ENCODE results near the gene MAP4K5. TPM values are rescaled to one million over a fixed set of nuclear protein-coding genes. Genes with fewer than 3 reads are reported as not detected.

MAP4K5 gene
- polyA plus RNA-seq, 2 donors = 15.4 to 20.3 TPM

DNA sequence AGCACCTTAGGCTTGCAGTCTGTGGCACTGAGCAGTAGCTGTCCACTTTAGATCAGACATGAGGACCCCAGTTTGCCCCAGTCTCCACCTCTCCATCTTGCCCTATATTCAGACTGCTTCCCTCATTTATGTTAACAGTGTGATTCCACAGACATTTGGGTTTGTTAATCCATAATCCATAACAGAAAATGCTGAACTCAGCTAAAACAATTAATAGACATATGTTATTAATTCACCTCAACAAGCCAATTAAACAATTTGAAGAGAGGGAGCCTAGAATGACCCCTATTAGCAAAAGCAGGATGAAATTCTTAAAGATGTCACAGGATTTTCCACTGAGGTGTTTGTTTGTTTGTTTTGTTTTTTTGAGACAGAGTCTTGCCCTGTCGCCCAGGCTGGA lies 144.8 kb downstream of the MAP4K5 start:
- Histone ChIP-seq H3K27ac (ENCODE audit: low read depth in 2 of 2, low read length in 1 of 2) (no peak overlapping the region), H3K36me3 (ENCODE audit: control insufficient read depth in 2 of 2, insufficient read depth in 2 of 2, low read length in 1 of 2) (no peaks in the 10 kb centered on the region), H3K4me1 (ENCODE audit: control insufficient read depth in 2 of 2, insufficient read depth in 2 of 2, low read length in 1 of 2) (peaks cover 0 to 2% of the 10 kb centered on the region in 2 donors), H3K9me3 (ENCODE audit: control insufficient read depth in 2 of 2, insufficient read depth in 1 of 2, low read depth in 1 of 2, low read length in 1 of 2) (no peaks in the 10 kb centered on the region), H3K4me3 (ENCODE audit: low read depth in 1 of 2, low read length in 2 of 2) (no peak overlapping the region), H3K27me3 (ENCODE audit: control insufficient read depth in 1 of 2, insufficient read depth in 2 of 2, low read length in 2 of 2) (no peaks in the 10 kb centered on the region)
- WGBS, 2 donors = 94 to 100% methylated on average over 1 of the region's 1 CpG

DNA sequence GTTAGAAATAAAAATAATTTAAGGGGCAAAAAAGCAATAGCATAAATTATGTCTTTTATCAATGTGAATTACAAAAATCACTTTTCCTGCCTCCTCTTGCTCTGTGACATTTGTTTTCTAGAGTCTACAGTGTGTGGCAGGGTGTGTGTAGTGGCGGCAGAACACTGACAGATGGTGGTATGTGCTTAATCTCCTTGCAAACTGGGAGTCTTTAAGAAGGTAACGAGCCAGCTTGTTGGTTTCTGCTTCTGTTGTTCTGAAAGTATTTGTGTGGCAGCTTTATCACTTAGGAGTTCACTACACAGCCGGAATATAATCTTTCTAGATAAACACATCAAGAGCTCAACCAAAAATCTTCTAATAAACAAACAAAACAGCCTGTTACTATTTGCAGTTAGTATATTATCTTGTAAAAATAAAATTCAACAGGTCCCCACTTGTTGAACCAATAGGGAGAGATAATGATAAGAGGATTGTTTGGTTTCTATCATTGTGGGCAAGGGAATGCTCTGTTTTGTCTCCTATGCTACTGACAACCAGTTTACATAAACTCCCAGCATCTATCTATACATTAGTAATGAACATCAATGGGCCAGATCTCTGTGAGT lies 148.6 kb downstream of the MAP4K5 start:
- Histone ChIP-seq H3K4me1 (ENCODE audit: control insufficient read depth in 2 of 2, insufficient read depth in 2 of 2, low read length in 1 of 2) (no peaks in the 10 kb centered on the region), H3K27ac (ENCODE audit: low read depth in 2 of 2, low read length in 1 of 2) (no peak overlapping the region)
- 57 to 70% methylated on average over 3 of the region's 3 CpGs for WGBS, 2 donors

DNA sequence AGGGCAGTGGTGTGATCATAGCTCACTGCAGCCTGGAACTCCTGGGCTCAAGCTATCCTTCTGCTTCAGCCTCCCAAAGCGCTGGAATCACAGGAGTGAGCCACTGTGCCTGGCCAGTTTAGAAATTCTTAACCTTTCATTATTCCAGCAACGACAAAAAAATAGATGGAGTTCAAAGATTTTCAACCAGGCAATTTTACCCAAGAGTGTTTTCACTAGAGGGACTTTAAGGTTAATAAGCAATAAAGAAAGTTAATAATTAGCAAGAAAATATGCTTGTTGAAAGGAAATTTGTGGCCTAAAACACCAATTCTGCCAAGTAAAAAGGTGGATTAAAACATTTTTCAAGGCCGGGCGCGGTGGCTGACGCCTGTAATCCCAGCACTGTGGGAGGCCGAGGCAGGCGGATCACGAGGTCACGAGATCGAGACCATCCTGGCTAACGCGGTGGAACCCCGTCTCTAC lies 150.5 kb downstream of the MAP4K5 start:
- Histone ChIP-seq H3K4me3 (ENCODE audit: low read depth in 1 of 2, low read length in 2 of 2) (no peak overlapping the region), H3K9me3 (ENCODE audit: control insufficient read depth in 2 of 2, insufficient read depth in 1 of 2, low read depth in 1 of 2, low read length in 1 of 2) (no peaks in the 10 kb centered on the region), H3K4me1 (ENCODE audit: control insufficient read depth in 2 of 2, insufficient read depth in 2 of 2, low read length in 1 of 2) (no peaks in the 10 kb centered on the region), H3K27ac (ENCODE audit: low read depth in 2 of 2, low read length in 1 of 2) (no peak overlapping the region), H3K36me3 (ENCODE audit: control insufficient read depth in 2 of 2, insufficient read depth in 2 of 2, low read length in 1 of 2) (no peaks in the 10 kb centered on the region), H3K27me3 (ENCODE audit: control insufficient read depth in 1 of 2, insufficient read depth in 2 of 2, low read length in 2 of 2) (no peaks in the 10 kb centered on the region)
- WGBS, 2 donors = 85 to 94% methylated on average over 14 of the region's 14 CpGs

More for the DNA sequence above, 148.6 kb downstream of the MAP4K5 start:
- H3K36me3 ChIP-seq (ENCODE audit: control insufficient read depth in 2 of 2, insufficient read depth in 2 of 2, low read length in 1 of 2) = no peaks in the 10 kb centered on the region
- no peaks in the 10 kb centered on the region for H3K9me3 ChIP-seq (ENCODE audit: control insufficient read depth in 2 of 2, insufficient read depth in 1 of 2, low read depth in 1 of 2, low read length in 1 of 2)
- no peak overlapping the region for H3K4me3 ChIP-seq (ENCODE audit: low read depth in 1 of 2, low read length in 2 of 2)
- no peaks in the 10 kb centered on the region for H3K27me3 ChIP-seq (ENCODE audit: control insufficient read depth in 1 of 2, insufficient read depth in 2 of 2, low read length in 2 of 2)

DNA sequence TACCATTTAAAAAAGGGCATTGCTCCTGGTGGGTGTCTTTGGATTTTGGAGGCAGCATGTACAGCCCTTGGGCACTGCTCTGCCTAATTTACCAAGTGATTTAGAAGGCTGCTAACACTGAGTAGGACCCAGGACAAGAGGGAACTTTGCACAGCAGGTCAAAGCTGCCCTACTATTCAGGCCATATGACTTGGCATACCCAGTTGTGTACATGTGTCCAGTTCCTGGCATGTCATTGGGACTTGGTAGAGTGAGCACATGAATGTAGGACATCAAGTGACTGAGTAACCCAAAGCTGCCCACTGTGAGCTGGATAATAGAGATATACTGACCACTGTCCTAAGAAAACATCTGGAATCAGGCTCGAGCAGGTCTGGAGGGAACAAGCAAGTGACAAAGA lies 151.4 kb downstream of the MAP4K5 start:
- Histone ChIP-seq H3K27me3 (ENCODE audit: control insufficient read depth in 1 of 2, insufficient read depth in 2 of 2, low read length in 2 of 2) (no peaks in the 10 kb centered on the region), H3K4me1 (ENCODE audit: control insufficient read depth in 2 of 2, insufficient read depth in 2 of 2, low read length in 1 of 2) (no peaks in the 10 kb centered on the region), H3K9me3 (ENCODE audit: control insufficient read depth in 2 of 2, insufficient read depth in 1 of 2, low read depth in 1 of 2, low read length in 1 of 2) (no peaks in the 10 kb centered on the region), H3K27ac (ENCODE audit: low read depth in 2 of 2, low read length in 1 of 2) (no peak overlapping the region), H3K36me3 (ENCODE audit: control insufficient read depth in 2 of 2, insufficient read depth in 2 of 2, low read length in 1 of 2) (no peaks in the 10 kb centered on the region), H3K4me3 (ENCODE audit: low read depth in 1 of 2, low read length in 2 of 2) (no peak overlapping the region)
- 95 to 96% methylated on average over 1 of the region's 1 CpG for WGBS, 2 donors

DNA sequence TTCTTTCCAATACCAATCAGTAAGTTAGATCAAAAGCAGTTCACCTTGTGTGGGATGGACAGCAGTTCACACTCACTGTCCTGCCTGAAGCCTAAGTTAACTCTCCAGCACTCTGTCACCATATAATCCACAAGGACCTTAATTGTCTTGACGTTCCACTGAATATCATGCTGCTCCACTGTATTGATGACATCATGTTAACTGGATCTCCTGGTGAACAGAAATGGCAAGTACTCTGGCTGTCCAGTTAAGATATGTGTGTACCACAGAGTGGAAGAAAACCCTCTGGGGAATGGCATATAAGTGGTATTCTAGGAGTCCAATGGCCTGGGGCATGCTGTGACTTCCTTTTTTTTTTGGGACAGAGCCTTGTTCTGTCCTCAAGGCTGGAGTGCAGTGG lies 151.9 kb downstream of the MAP4K5 start:
- Histone ChIP-seq H3K27me3 (ENCODE audit: control insufficient read depth in 1 of 2, insufficient read depth in 2 of 2, low read length in 2 of 2) (no peaks in the 10 kb centered on the region), H3K36me3 (ENCODE audit: control insufficient read depth in 2 of 2, insufficient read depth in 2 of 2, low read length in 1 of 2) (no peaks in the 10 kb centered on the region), H3K4me1 (ENCODE audit: control insufficient read depth in 2 of 2, insufficient read depth in 2 of 2, low read length in 1 of 2) (no peaks in the 10 kb centered on the region), H3K4me3 (ENCODE audit: low read depth in 1 of 2, low read length in 2 of 2) (no peak overlapping the region), H3K9me3 (ENCODE audit: control insufficient read depth in 2 of 2, insufficient read depth in 1 of 2, low read depth in 1 of 2, low read length in 1 of 2) (no peaks in the 10 kb centered on the region), H3K27ac (ENCODE audit: low read depth in 2 of 2, low read length in 1 of 2) (no peak overlapping the region)
- 93 to 98% methylated on average over 1 of the region's 1 CpG for WGBS, 2 donors

DNA sequence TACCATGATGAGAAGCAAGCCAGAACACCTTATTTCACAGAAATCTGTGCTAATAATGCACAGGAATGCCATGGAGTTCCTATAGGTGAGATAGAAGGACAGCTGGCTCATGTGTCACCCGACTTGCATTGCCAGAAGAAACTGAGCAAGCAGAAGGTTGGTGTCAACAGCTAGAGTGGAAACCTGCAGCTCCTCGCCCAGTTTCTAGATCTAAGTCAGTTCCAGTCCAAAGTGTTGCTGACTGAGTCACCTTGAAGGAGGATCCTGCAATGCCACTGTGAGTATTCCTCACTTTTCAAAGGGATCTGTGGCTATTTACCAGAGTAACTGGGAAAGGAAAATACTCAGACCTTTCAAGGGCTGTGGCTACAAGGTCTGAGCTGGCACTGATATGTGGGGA lies 152.8 kb downstream of the MAP4K5 start:
- H3K4me3 ChIP-seq (ENCODE audit: low read depth in 1 of 2, low read length in 2 of 2) = no peak overlapping the region
- peak overlapping the region in 1 of 2 donors; percentile 30 for H3K27ac ChIP-seq (ENCODE audit: low read depth in 2 of 2, low read length in 1 of 2)
- no peaks in the 10 kb centered on the region for H3K36me3 ChIP-seq (ENCODE audit: control insufficient read depth in 2 of 2, insufficient read depth in 2 of 2, low read length in 1 of 2)
- WGBS, 2 donors = 82 to 83% methylated on average over 2 of the region's 2 CpGs
- no peaks in the 10 kb centered on the region for H3K27me3 ChIP-seq (ENCODE audit: control insufficient read depth in 1 of 2, insufficient read depth in 2 of 2, low read length in 2 of 2)
- no peaks in the 10 kb centered on the region for H3K4me1 ChIP-seq (ENCODE audit: control insufficient read depth in 2 of 2, insufficient read depth in 2 of 2, low read length in 1 of 2)
- H3K9me3 ChIP-seq (ENCODE audit: control insufficient read depth in 2 of 2, insufficient read depth in 1 of 2, low read depth in 1 of 2, low read length in 1 of 2) = no peaks in the 10 kb centered on the region

DNA sequence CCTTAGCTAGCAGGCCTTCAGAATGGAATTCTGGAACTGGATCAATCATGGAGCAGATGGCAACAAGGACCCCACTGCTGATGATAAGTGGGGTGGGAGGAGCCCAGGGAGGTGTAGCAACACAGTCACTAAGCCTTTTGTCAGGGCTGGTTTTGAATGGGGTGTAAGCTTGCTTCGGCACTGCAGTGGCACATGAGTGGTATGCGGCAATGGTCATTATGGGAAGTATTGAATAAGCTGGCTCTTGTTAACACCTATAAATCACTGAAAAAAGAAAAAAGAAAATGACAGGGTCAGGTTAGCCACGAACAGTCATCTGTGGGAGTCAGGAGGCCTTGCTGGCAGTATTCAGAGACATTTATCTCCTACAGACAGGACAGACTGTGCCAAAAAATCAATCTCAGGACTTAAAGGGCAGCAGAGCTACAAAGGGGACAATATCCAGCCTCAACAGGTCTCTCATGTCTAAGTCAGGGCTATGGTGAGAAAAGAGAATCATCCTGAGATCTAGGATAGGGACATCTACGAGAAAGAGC lies 154.8 kb downstream of the MAP4K5 start:
- Histone ChIP-seq H3K36me3 (ENCODE audit: control insufficient read depth in 2 of 2, insufficient read depth in 2 of 2, low read length in 1 of 2) (no peaks in the 10 kb centered on the region), H3K27me3 (ENCODE audit: control insufficient read depth in 1 of 2, insufficient read depth in 2 of 2, low read length in 2 of 2) (no peaks in the 10 kb centered on the region), H3K4me1 (ENCODE audit: control insufficient read depth in 2 of 2, insufficient read depth in 2 of 2, low read length in 1 of 2) (no peaks in the 10 kb centered on the region), H3K27ac (ENCODE audit: low read depth in 2 of 2, low read length in 1 of 2) (no peak overlapping the region), H3K9me3 (ENCODE audit: control insufficient read depth in 2 of 2, insufficient read depth in 1 of 2, low read depth in 1 of 2, low read length in 1 of 2) (no peaks in the 10 kb centered on the region), H3K4me3 (ENCODE audit: low read depth in 1 of 2, low read length in 2 of 2) (no peak overlapping the region)
- 81 to 84% methylated on average over 4 of the region's 4 CpGs for WGBS, 2 donors

DNA sequence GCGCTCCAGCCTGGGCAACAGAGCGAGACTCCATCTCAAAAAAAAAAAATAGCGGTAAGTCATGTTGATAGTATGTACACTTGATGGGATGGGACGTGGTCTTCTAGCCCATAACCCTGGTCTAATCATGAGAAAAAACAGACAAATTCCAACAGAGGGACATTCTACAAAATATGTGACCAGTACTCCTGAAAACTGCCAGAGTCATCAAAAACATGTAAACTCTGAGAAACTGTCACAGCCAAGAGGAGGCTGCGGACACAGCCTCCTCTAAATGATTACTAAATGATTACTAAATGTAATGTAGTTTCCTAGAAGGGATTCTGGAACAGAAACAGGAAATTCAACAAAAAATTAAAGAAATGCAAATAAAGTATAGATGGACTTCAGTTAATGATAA lies 156.6 kb downstream of the MAP4K5 start:
- Histone ChIP-seq H3K27ac (ENCODE audit: low read depth in 2 of 2, low read length in 1 of 2) (no peak overlapping the region), H3K9me3 (ENCODE audit: control insufficient read depth in 2 of 2, insufficient read depth in 1 of 2, low read depth in 1 of 2, low read length in 1 of 2) (no peaks in the 10 kb centered on the region), H3K36me3 (ENCODE audit: control insufficient read depth in 2 of 2, insufficient read depth in 2 of 2, low read length in 1 of 2) (no peaks in the 10 kb centered on the region), H3K27me3 (ENCODE audit: control insufficient read depth in 1 of 2, insufficient read depth in 2 of 2, low read length in 2 of 2) (no peaks in the 10 kb centered on the region), H3K4me1 (ENCODE audit: control insufficient read depth in 2 of 2, insufficient read depth in 2 of 2, low read length in 1 of 2) (no peaks in the 10 kb centered on the region), H3K4me3 (ENCODE audit: low read depth in 1 of 2, low read length in 2 of 2) (no peak overlapping the region)
- 94 to 97% methylated on average over 5 of the region's 5 CpGs for WGBS, 2 donors

DNA sequence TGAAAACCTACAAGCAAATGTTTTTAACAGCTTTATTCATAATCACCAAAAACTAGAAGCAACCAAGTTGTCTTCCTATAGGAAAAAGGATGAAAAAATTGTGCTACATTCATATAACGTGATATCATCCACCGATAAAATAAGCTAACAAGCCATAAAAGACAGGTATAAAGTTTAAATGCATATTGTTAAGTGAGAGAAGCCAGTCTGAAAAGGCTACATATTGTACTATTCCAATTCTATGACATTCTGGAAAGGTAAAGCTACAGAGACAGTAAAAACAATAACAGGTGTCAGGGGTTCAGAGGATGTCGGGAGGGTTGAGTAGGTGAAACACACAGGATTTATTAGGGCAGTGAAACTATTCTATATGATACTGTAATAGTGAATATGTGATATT lies 158.4 kb downstream of the MAP4K5 start:
- H3K36me3 ChIP-seq (ENCODE audit: control insufficient read depth in 2 of 2, insufficient read depth in 2 of 2, low read length in 1 of 2) = no peaks in the 10 kb centered on the region
- H3K4me1 ChIP-seq (ENCODE audit: control insufficient read depth in 2 of 2, insufficient read depth in 2 of 2, low read length in 1 of 2) = no peaks in the 10 kb centered on the region
- no peak overlapping the region for H3K4me3 ChIP-seq (ENCODE audit: low read depth in 1 of 2, low read length in 2 of 2)
- 92 to 97% methylated on average over 3 of the region's 3 CpGs for WGBS, 2 donors
- no peak overlapping the region for H3K27ac ChIP-seq (ENCODE audit: low read depth in 2 of 2, low read length in 1 of 2)
- no peaks in the 10 kb centered on the region for H3K27me3 ChIP-seq (ENCODE audit: control insufficient read depth in 1 of 2, insufficient read depth in 2 of 2, low read length in 2 of 2)
- no peaks in the 10 kb centered on the region for H3K9me3 ChIP-seq (ENCODE audit: control insufficient read depth in 2 of 2, insufficient read depth in 1 of 2, low read depth in 1 of 2, low read length in 1 of 2)

DNA sequence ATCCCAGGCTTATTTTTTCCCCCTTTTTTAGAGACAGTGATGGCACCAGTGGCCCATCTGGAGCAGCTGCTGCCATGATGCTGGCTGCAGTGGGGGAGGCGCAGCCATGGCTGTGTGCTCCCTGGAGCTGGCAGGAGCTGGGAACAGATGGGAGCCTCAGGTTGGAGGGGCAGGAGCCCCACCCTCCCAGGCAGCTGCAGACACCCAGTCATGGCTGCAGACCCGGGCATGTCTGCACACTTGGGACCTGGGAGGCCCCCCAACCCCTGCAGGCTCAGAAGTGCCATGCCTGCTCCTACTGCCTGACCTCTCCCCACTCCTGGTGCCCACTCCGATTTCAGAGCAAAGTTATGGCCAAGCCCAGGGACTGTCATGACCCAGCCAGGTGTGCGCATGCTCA lies 160.8 kb downstream of the MAP4K5 start:
- peaks cover 0 to under 1% of the 10 kb centered on the region in 2 donors for H3K4me1 ChIP-seq (ENCODE audit: control insufficient read depth in 2 of 2, insufficient read depth in 2 of 2, low read length in 1 of 2)
- no peaks in the 10 kb centered on the region for H3K36me3 ChIP-seq (ENCODE audit: control insufficient read depth in 2 of 2, insufficient read depth in 2 of 2, low read length in 1 of 2)
- no peak overlapping the region for H3K4me3 ChIP-seq (ENCODE audit: low read depth in 1 of 2, low read length in 2 of 2)
- H3K27ac ChIP-seq (ENCODE audit: low read depth in 2 of 2, low read length in 1 of 2) = no peak overlapping the region
- no peaks in the 10 kb centered on the region for H3K27me3 ChIP-seq (ENCODE audit: control insufficient read depth in 1 of 2, insufficient read depth in 2 of 2, low read length in 2 of 2)
- WGBS, 2 donors = 90 to 94% methylated on average over 4 of the region's 4 CpGs
- no peaks in the 10 kb centered on the region for H3K9me3 ChIP-seq (ENCODE audit: control insufficient read depth in 2 of 2, insufficient read depth in 1 of 2, low read depth in 1 of 2, low read length in 1 of 2)

All from esophagus (tissue), 2 donors.